HEK293 (cell line): ENCODE results near the gene TBC1D13.

Experiments used
- CTCF ChIP-seq: fragments of 450-650 bp; formaldehyde crosslinking; IDR thresholded peaks from 2 replicates; pipeline ENCODE4 v1.5.1; 2016; ENCODE audit warnings: missing biosample characterization, missing genetic modification characterization
- PATZ1 ChIP-seq: fragments of 450-650 bp; formaldehyde crosslinking; IDR thresholded peaks from 2 replicates; pipeline ENCODE4 v1.5.1; 2016; ENCODE audit warnings: missing biosample characterization, missing genetic modification characterization
- ZBTB11 ChIP-seq: fragments of 450-650 bp; formaldehyde crosslinking; conservative IDR thresholded peaks from 2 replicates; pipeline ENCODE4 v1.5.1; 2016; ENCODE audit warnings: low read depth, missing biosample characterization, missing genetic modification characterization
- ZFP41 ChIP-seq: fragments of 450-650 bp; formaldehyde crosslinking; IDR thresholded peaks from 2 replicates; pipeline ENCODE4 v1.5.1; 2016; ENCODE audit warnings: missing biosample characterization, missing genetic modification characterization, borderline replicate concordance
- ZNF132 ChIP-seq: fragments of 450-650 bp; formaldehyde crosslinking; IDR thresholded peaks from 2 replicates; pipeline ENCODE4 v1.5.1; 2017; ENCODE audit warnings: missing biosample characterization, missing genetic modification characterization, borderline replicate concordance
- ZNF398 ChIP-seq: fragments of 450-650 bp; formaldehyde crosslinking; IDR thresholded peaks from 2 replicates; pipeline ENCODE4 v1.5.1; 2017; ENCODE audit warnings: missing biosample characterization, missing genetic modification characterization

GRCh38 chr9:128743421-128743820 is 43.6 kb upstream of the TBC1D13 start:
- no peak for TF ChIP-seq CTCF (tag by site-specific recombination)
- TF ChIP-seq ZFP41 (tag by site-specific recombination), result no peak
- no peak for TF ChIP-seq PATZ1 (tag by site-specific recombination)
- no peak for TF ChIP-seq ZBTB11 (tag by site-specific recombination)
- TF ChIP-seq ZNF398 (tag by site-specific recombination), result no peak
- no peak for TF ChIP-seq ZNF132 (tag by site-specific recombination)
